Measurements from ENCODE around the gene LMAN2.

LMAN2 gene

GRCh38 chr5:177370488-177371119 lies 19.1 kb upstream of the LMAN2 start (continued):
- TF ChIP-seq ZNF423 (tag by site-specific recombination; IDR thresholded peaks at IDR 0.05): no peak
- TF ChIP-seq PRDM6 (tag by site-specific recombination; IDR thresholded peaks at IDR 0.05): no peak
- no peak for TF ChIP-seq ZNF24 (tag by site-specific recombination; IDR thresholded peaks at IDR 0.05)
- TF ChIP-seq ZNF549 (tag by site-specific recombination; IDR thresholded peaks at IDR 0.05): no peak
- no peak for TF ChIP-seq ATF2 (tag by site-specific recombination; IDR thresholded peaks at IDR 0.05; ENCODE audit: low read depth)
- TF ChIP-seq MEIS1 (CRISPR knock-in tag; IDR thresholded peaks at IDR 0.05; ENCODE audit: borderline replicate concordance): no peak
- peak; percentile 100 for TF ChIP-seq ZBTB6 (tag by site-specific recombination; IDR thresholded peaks at IDR 0.05)
- no peak for TF ChIP-seq ZNF768 (tag by site-specific recombination; IDR thresholded peaks at IDR 0.05)
- peak; percentile 58; the same call in 1 of the 2 replicates for TF ChIP-seq ZBTB44 (tag by site-specific recombination; IDR thresholded peaks at IDR 0.05)
- TF ChIP-seq GLI4 (tag by site-specific recombination; IDR thresholded peaks at IDR 0.05): no peak
- no peak for TF ChIP-seq TRIM28 (IDR thresholded peaks at IDR 0.05; ENCODE audit: borderline replicate concordance, low read length)
- no peak for TF ChIP-seq ZNF654 (tag by site-specific recombination; IDR thresholded peaks at IDR 0.05; ENCODE audit: low read depth)
- TF ChIP-seq, protein P1, sequence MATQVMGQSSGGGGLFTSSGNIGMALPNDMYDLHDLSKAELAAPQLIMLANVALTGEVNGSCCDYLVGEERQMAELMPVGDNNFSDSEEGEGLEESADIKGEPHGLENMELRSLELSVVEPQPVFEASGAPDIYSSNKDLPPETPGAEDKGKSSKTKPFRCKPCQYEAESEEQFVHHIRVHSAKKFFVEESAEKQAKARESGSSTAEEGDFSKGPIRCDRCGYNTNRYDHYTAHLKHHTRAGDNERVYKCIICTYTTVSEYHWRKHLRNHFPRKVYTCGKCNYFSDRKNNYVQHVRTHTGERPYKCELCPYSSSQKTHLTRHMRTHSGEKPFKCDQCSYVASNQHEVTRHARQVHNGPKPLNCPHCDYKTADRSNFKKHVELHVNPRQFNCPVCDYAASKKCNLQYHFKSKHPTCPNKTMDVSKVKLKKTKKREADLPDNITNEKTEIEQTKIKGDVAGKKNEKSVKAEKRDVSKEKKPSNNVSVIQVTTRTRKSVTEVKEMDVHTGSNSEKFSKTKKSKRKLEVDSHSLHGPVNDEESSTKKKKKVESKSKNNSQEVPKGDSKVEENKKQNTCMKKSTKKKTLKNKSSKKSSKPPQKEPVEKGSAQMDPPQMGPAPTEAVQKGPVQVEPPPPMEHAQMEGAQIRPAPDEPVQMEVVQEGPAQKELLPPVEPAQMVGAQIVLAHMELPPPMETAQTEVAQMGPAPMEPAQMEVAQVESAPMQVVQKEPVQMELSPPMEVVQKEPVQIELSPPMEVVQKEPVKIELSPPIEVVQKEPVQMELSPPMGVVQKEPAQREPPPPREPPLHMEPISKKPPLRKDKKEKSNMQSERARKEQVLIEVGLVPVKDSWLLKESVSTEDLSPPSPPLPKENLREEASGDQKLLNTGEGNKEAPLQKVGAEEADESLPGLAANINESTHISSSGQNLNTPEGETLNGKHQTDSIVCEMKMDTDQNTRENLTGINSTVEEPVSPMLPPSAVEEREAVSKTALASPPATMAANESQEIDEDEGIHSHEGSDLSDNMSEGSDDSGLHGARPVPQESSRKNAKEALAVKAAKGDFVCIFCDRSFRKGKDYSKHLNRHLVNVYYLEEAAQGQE (tag by site-specific recombination; IDR thresholded peaks at IDR 0.05): no peak
- no peak for TF ChIP-seq ZNF114 (tag by site-specific recombination; IDR thresholded peaks at IDR 0.05)
- TF ChIP-seq GLI2 (tag by site-specific recombination; IDR thresholded peaks at IDR 0.05; ENCODE audit: borderline replicate concordance, low read depth): no peak
- TF ChIP-seq, protein P2, sequence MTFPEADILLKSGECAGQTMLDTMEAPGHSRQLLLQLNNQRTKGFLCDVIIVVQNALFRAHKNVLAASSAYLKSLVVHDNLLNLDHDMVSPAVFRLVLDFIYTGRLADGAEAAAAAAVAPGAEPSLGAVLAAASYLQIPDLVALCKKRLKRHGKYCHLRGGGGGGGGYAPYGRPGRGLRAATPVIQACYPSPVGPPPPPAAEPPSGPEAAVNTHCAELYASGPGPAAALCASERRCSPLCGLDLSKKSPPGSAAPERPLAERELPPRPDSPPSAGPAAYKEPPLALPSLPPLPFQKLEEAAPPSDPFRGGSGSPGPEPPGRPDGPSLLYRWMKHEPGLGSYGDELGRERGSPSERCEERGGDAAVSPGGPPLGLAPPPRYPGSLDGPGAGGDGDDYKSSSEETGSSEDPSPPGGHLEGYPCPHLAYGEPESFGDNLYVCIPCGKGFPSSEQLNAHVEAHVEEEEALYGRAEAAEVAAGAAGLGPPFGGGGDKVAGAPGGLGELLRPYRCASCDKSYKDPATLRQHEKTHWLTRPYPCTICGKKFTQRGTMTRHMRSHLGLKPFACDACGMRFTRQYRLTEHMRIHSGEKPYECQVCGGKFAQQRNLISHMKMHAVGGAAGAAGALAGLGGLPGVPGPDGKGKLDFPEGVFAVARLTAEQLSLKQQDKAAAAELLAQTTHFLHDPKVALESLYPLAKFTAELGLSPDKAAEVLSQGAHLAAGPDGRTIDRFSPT (tag by site-specific recombination; IDR thresholded peaks at IDR 0.05): no peak
- TF ChIP-seq YY1 (tag by site-specific recombination; IDR thresholded peaks at IDR 0.05): no peak
- TF ChIP-seq, protein P3, sequence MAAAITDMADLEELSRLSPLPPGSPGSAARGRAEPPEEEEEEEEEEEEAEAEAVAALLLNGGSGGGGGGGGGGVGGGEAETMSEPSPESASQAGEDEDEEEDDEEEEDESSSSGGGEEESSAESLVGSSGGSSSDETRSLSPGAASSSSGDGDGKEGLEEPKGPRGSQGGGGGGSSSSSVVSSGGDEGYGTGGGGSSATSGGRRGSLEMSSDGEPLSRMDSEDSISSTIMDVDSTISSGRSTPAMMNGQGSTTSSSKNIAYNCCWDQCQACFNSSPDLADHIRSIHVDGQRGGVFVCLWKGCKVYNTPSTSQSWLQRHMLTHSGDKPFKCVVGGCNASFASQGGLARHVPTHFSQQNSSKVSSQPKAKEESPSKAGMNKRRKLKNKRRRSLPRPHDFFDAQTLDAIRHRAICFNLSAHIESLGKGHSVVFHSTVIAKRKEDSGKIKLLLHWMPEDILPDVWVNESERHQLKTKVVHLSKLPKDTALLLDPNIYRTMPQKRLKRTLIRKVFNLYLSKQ (tag by site-specific recombination; IDR thresholded peaks at IDR 0.05; ENCODE audit: borderline replicate concordance): no peak
- no peak for TF ChIP-seq OVOL3 (tag by site-specific recombination; IDR thresholded peaks at IDR 0.05)
- no peak; the same call in 1 of the 2 replicates for TF ChIP-seq KLF10 (tag by site-specific recombination; IDR thresholded peaks at IDR 0.05)
